Uterus (tissue), 2 donors: ENCODE measurements around the gene IQCH.

Experiments used
- CTCF ChIP-seq, 4 experiments: fragments of 200-600 bp in 2 of 4; fragments of 450-650 bp in 2 of 4; sonication (generic) in 2 of 4; IDR thresholded peaks; one replicate each; pipeline ENCODE4 v1.5.1; 2016 to 2019; ENCODE audit warnings: antibody characterized with exemption in 4 of 4, mild to moderate bottlenecking in 2 of 4, moderate library complexity in 1 of 4
- POLR2A ChIP-seq, 2 donors: fragments of 450-650 bp; IDR thresholded peaks; one replicate each; pipeline ENCODE4 v1.6.1; 2016; ENCODE audit warnings: antibody characterized with exemption in 2 of 2, mild to moderate bottlenecking in 1 of 2, moderate library complexity in 1 of 2

GRCh38 chr15:67296188-67296587 is 41.6 kb downstream of the IQCH start:
- TF ChIP-seq CTCF (IDR thresholded peaks at IDR 0.05) (no peak), POLR2A (IDR thresholded peaks at IDR 0.05) (no peak)
